Tibial artery (tissue), 4 donors: ENCODE results near the gene GHR.
A peak's percentile ranks its signal among the peaks of the same experiment; 100 is the strongest.

Experiments used
- DNase-seq, 2 donors: peaks; one replicate each; pipeline ENCODE4 v3.0.0-alpha.2; 2019
- H3K27ac ChIP-seq, 2 donors: fragments of 200-600 bp; sonication (generic) in 1 of 2; 1 replicate in 1 of 2; 2 replicates in 1 of 2; pipeline ENCODE4 v1.5.1; 2018 to 2019; ENCODE audit warnings: mild to moderate bottlenecking in 1 of 2
- H3K27me3 ChIP-seq, 2 donors: fragments of 200-600 bp; sonication (generic) in 1 of 2; one replicate each; pipeline versions ENCODE4 v1.5.1 to v1.6.0; 2016 to 2019
- H3K36me3 ChIP-seq, 3 donors: fragments of 200-600 bp; sonication (generic) in 2 of 3; one replicate each; pipeline ENCODE4 v1.5.1; 2016 to 2019; ENCODE audit warnings: mild to moderate bottlenecking in 2 of 3
- H3K4me1 ChIP-seq, 4 donors: fragments of 200-600 bp; sonication (generic) in 2 of 4; 1 replicate in 3 of 4; 2 replicates in 1 of 4; pipeline ENCODE4 v1.5.1; 2016 to 2019
- H3K4me3 ChIP-seq, 2 donors: fragments of 200-600 bp; sonication (generic) in 1 of 2; 1 replicate in 1 of 2; 2 replicates in 1 of 2; pipeline ENCODE4 v1.5.1; 2018 to 2019; ENCODE audit warnings: mild to moderate bottlenecking in 2 of 2
- H3K9me3 ChIP-seq, 3 donors: fragments of 200-600 bp; sonication (generic) in 1 of 3; one replicate each; pipeline ENCODE4 v1.5.1; 2016 to 2019
- CTCF ChIP-seq, 2 experiments: fragments of 200-600 bp in 1 of 2; fragments of 450-650 bp in 1 of 2; IDR thresholded peaks; one replicate each; pipeline ENCODE4 v1.5.1; 2017 to 2019; ENCODE audit warnings: antibody characterized with exemption in 2 of 2, mild to moderate bottlenecking in 1 of 2, moderate library complexity in 1 of 2
- intact Hi-C: fragments of 100-400 bp; cut with DNase I; formaldehyde crosslinking; loops from one replicate; pipeline ENCODE4 v1.15.0; 2023; ENCODE audit warnings: low total_unique reads

The GHR gene

GRCh38 chr5:42403236-42403635 lies 20.0 kb upstream of the GHR start:
- H3K27me3 ChIP-seq = no peaks in the 10 kb centered on the region
- intact Hi-C loops = no loop called here
- no peaks in the 10 kb centered on the region for H3K4me1 ChIP-seq
- TF ChIP-seq CTCF (IDR thresholded peaks at IDR 0.05) = no peak
- no peak for DNase-seq
- H3K27ac ChIP-seq = no peak overlapping the region
- H3K4me3 ChIP-seq = no peak overlapping the region
- H3K36me3 ChIP-seq = no peaks in the 10 kb centered on the region
- no peaks in the 10 kb centered on the region for H3K9me3 ChIP-seq

GRCh38 chr5:42404366-42404765 lies 18.9 kb upstream of the GHR start:
- no peaks in the 10 kb centered on the region for H3K4me1 ChIP-seq
- TF ChIP-seq CTCF (IDR thresholded peaks at IDR 0.05) = no peak

GRCh38 chr5:42419294-42419693 lies 3.9 kb upstream of the GHR start:
- H3K27me3 ChIP-seq = no peaks in the 10 kb centered on the region
- TF ChIP-seq CTCF (IDR thresholded peaks at IDR 0.05) = no peak
- no peaks in the 10 kb centered on the region for H3K9me3 ChIP-seq
- H3K27ac ChIP-seq = no peak overlapping the region
- no peaks in the 10 kb centered on the region for H3K36me3 ChIP-seq
- intact Hi-C loops = no loop called here
- H3K4me3 ChIP-seq = no peak overlapping the region
- H3K4me1 ChIP-seq = peaks cover 0 to 7% (median 0%) of the 10 kb centered on the region in 4 donors
- DNase-seq = no peak

More at GRCh38 chr5:42404366-42404765, 18.9 kb upstream of the GHR start:
- Histone ChIP-seq H3K4me3 (no peak overlapping the region), H3K27ac (no peak overlapping the region), H3K27me3 (no peaks in the 10 kb centered on the region), H3K36me3 (no peaks in the 10 kb centered on the region), H3K9me3 (no peaks in the 10 kb centered on the region)
- no peak for DNase-seq
- intact Hi-C loops = no loop called here

GRCh38 chr5:42422656-42423280 lies 471 bp upstream of the GHR start:
- Histone ChIP-seq H3K27ac (peak overlapping the region; percentile 78 to 85), H3K27me3 (no peaks in the 10 kb centered on the region), H3K4me3 (peak overlapping the region; percentile 68 to 73), H3K9me3 (no peaks in the 10 kb centered on the region), H3K4me1 (peaks cover 0 to 25% (median 4%) of the 10 kb centered on the region in 4 donors), H3K36me3 (no peaks in the 10 kb centered on the region)
- no peak for DNase-seq
- no peak for TF ChIP-seq CTCF (IDR thresholded peaks at IDR 0.05)
- intact Hi-C loops = loop anchor here (5.0 kb wide), 1 partner anchor 165 kb away; no protein-coding TSS in a partner anchor

- no peak for DNase-seq
- Histone ChIP-seq H3K36me3 (no peaks in the 10 kb centered on the region), H3K9me3 (no peaks in the 10 kb centered on the region), H3K27me3 (no peaks in the 10 kb centered on the region), H3K4me1 (peaks cover 0 to 25% (median 4%) of the 10 kb centered on the region in 4 donors), H3K27ac (no peak overlapping the region), H3K4me3 (no peak overlapping the region)
- intact Hi-C loops = no loop called here
- TF ChIP-seq CTCF (IDR thresholded peaks at IDR 0.05) = no peak
Measured at GRCh38 chr5:42426016-42426415, 2.8 kb downstream of the GHR start.
